Measurements from ENCODE around the gene VAV2.
"Not testable (repeated sequence)": the region's sequence is repeated elsewhere in the genome, so short reads cannot be mapped to it uniquely, and the experiment has no call there.

VAV2 gene

GRCh38 chr9:133995012-133995896 is 3.1 kb upstream of the VAV2 start:
- DNase-seq = no peak

GRCh38 chr9:133994353-133995011 is 2.4 kb upstream of the VAV2 start:
- peak; percentile 49 for DNase-seq

DNA sequence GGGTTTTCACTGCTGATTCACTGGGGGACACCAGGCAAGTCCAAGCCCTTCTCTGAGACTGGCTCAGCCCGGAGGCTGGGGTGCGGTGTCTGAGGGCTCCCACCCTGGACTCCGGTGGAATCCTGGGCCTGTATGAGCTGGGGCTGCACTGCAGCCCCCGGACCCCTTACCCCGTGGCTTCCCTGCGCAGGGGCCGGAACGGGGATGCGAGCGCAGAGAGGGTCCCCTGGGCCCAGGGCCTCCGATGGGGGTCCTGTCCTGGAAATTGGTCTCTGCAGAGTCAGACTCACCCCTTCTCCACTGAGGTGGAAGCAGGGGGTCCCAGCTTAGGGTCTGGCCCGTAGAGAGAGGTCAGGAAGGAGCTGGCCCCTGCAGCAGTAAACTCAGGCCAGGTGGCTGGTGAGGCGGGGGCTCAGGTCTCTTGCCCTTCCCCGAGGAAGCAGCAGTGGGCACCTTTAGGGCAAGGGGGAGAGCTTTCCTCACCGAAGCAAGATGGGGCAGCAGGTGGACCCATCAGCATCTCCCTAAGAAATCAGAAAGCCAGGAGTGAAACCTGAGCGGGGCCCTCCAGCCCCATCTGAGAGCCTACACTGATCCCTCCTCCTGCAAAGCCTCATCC is 1.6 kb upstream of the VAV2 start:
- DNase-seq = no peak

GRCh38 chr9:133992780-133993634 is 883 bp upstream of the VAV2 start:
- peak; percentile 72 for DNase-seq

DNA sequence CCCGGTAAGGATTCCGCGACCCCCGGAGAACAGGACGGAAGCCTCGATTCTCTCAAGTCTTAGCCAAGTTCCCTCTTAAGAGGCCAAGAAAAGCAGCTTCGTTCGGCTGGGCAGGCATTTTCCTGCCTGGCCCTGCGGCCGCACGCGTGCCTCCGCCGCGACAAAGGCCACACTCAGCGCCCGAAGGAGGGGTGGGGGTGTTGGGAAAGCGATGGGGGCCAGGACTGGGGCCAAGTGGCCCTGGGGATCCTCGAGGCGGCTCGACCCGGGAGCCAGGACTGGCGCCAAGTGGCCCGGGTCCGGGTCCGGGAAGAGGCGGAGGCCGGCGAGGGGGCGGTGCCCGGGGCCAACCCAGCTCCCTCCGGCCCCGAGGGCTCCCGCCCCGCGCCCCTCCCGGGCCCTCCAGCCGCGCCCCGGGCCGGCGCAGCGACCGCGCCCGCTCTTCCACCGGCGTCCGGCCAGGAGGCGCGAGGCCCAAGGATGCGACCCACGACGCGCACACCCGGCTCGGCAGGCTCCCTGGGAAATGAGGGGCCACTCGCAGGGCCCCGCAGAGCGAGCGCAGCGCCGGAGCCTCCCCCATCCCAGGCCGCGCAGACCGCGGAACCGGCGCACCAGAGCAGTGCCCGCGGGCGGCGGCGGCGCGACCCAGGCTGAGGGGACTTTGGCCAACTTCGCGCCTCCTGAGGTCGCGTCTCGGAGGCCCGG is 756 bp downstream of the VAV2 start:
- DNase-seq = no peak

DNA sequence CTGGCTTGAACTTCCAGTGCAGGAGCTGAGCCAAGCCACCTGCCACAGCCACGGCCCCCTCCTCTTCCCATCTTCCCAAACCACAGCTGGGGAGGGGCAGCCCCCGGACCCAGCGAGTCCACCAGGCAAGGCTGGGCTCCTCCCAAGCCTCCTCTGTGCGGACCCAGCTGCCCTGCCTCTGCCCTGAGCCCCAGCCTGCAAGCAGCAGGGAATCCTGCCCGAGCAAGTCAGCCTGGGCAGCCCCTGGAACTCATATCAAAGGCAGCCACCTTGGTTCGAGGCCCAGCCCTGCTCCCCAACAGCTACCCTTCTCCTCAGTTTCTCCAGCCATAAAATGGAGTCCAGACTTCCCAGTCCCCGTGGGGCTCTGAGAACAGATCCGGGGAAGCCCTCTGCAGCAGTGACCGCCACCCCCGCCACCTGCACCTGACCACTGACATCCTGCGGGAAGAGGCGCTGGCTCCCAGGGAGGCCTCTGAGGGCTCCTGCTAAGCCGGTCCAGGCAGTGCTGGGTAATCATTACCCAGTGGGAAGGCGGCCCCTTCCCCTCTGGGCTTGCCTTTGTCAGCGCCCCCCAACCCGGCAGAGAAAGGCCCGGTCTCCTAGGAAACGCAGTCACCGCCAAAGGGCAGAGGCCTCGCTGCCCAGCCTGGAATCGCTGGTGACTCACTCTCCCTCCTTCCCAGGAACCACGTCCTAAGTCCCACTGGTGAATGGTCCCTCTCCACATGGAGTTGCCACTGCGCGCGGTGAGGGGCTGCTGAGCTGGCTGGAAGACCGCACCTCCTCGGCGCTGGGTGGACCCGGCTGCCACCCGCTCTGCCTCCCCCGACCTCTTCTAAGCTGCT is 1.5 kb downstream of the VAV2 start:
- no peak for DNase-seq

- DNase-seq = no peak
Observed at GRCh38 chr9:133989625-133990365, 2.3 kb downstream of the VAV2 start.

- DNase-seq = not testable (repeated sequence)
Observed at GRCh38 chr9:133988771-133989170, 3.4 kb downstream of the VAV2 start.

- DNase-seq = no peak
Observed at GRCh38 chr9:133987946-133988665, 4.0 kb downstream of the VAV2 start.

- no peak for DNase-seq
Observed at GRCh38 chr9:133987446-133987788, 4.7 kb downstream of the VAV2 start.

GRCh38 chr9:133986774-133987445 is 5.2 kb downstream of the VAV2 start:
- no peak for DNase-seq

GRCh38 chr9:133986061-133986460 is 6.1 kb downstream of the VAV2 start:
- DNase-seq = no peak

DNA sequence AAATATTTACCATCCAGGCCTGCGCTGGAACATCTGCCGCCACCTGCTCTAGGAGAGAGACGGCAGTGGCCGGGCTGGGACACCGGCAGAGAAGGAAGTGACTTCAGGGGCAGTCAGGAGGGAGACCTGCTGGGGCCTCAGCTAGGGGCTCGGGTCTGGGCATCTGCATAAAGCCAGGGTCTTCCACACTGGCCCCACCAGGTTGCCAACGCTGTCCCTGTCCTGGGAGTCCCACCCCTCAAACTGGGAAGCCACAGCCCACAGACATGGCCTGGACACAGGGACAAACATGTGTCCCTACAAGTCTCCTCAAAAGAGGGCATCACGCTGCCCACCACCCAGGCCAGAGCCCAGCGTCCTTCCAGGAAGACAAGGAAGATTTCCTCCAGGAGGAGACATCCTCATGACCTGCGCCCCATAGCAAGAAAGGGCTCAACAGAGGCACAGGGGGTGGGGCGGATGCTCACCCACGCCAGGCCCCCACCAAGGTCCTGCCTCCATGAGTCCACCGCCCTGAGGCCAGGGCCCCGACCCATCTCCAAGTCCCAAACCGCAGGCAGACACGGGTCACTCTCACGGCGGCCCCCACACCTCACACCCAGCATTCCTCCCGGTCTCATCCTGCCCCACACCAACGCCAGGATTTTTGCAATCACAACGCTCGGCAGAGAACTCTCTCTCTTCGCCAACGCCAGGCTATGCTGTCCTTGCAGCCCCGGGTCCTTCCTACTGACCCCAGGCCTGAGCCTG is 9.0 kb downstream of the VAV2 start:
- no peak for DNase-seq

GRCh38 chr9:133981958-133982681 is 10.0 kb downstream of the VAV2 start:
- no peak for DNase-seq

- no peak for DNase-seq
Observed at GRCh38 chr9:133981589-133981957, 10.6 kb downstream of the VAV2 start.

GRCh38 chr9:133980864-133981588 is 11.1 kb downstream of the VAV2 start:
- no peak for DNase-seq
